NT2/D1 (cell line): ENCODE measurements around the gene DNAL1.
A peak's percentile ranks its signal among the peaks of the same experiment; 100 is the strongest.

Experiments used
- DNase-seq: peaks from one replicate; pipeline ENCODE4 v3.0.0-alpha.2; 2011; ENCODE audit warnings: low read depth, low spot score
- H3K27me3 ChIP-seq: 2 replicates; pipeline ENCODE4 v1.6.0; 2011; ENCODE audit warnings: mild to moderate bottlenecking; ENCODE audit not compliant: insufficient read length, insufficient read depth
- H3K36me3 ChIP-seq: 2 replicates; pipeline ENCODE4 v1.6.1; 2011; ENCODE audit warnings: mild to moderate bottlenecking, low read length, mixed read lengths; ENCODE audit not compliant: insufficient read depth, insufficient read length
- H3K4me1 ChIP-seq: 2 replicates; pipeline ENCODE4 v1.5.1; 2011; ENCODE audit not compliant: insufficient read depth, insufficient read length
- H3K4me3 ChIP-seq: 2 replicates; pipeline ENCODE4 v1.5.1; 2011; ENCODE audit warnings: low read depth; ENCODE audit not compliant: insufficient read length
- H3K9ac ChIP-seq: 2 replicates; pipeline ENCODE4 v1.6.0; 2011; ENCODE audit warnings: low read depth; ENCODE audit not compliant: insufficient read length
- H3K9me3 ChIP-seq: 2 replicates; pipeline ENCODE4 v1.5.1; 2011; ENCODE audit warnings: mild to moderate bottlenecking, low read length; ENCODE audit not compliant: insufficient read depth
- SUZ12 ChIP-seq: IDR thresholded peaks from 2 replicates; pipeline ENCODE4 v1.6.1; 2011; ENCODE audit not compliant: insufficient read length, insufficient read depth; ENCODE audit errors: extremely low read depth
- YY1 ChIP-seq: IDR thresholded peaks from 2 replicates; pipeline ENCODE4 v1.6.1; 2011; ENCODE audit not compliant: insufficient read length, insufficient read depth
- ZNF274 ChIP-seq: IDR thresholded peaks from 2 replicates; pipeline ENCODE4 v1.6.1; 2011; ENCODE audit warnings: mild to moderate bottlenecking, low read depth, low read length

Gene DNAL1

GRCh38 chr14:73742520-73743238, 97.9 kb downstream of the DNAL1 start:
- Histone ChIP-seq H3K4me1 (peaks cover 33% of the 10 kb centered on the region), H3K9me3 (no peaks in the 10 kb centered on the region), H3K36me3 (peaks cover 30% of the 10 kb centered on the region), H3K27me3 (no peaks in the 10 kb centered on the region), H3K4me3 (no peak overlapping the region), H3K9ac (peak overlapping the region; percentile 61)
- DNase-seq: no peak
- TF ChIP-seq ZNF274: no peak
- no peak for TF ChIP-seq YY1
- TF ChIP-seq SUZ12: no peak

DNA sequence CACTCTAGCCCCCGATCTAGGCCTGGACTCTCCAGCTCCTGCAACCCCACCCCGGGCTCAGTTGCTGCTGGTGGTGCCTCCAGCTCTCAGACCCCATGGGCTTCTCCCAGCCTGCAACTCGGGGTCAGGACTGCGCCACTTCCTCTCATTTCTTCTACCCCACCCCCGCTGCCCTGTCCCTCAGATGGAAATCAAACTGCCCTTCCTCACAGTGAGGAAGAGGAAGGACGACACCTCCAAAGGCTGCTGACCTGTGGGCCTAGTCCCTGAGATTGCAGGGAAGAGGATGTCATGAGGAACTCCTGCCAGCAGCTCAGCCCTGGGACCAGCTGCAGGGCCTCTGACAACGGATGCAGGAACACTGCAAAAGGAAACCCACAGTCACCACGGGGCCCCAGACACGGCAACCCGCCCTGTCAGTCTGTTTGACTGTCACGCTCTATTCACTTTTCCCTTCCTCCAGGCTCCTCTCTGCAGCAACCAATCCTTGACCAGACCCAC, 98.7 kb downstream of the DNAL1 start:
- Histone ChIP-seq H3K4me1 (peaks cover 34% of the 10 kb centered on the region), H3K9ac (no peak overlapping the region)

GRCh38 chr14:73744175-73744867, 99.5 kb downstream of the DNAL1 start:
- Histone ChIP-seq H3K9ac (no peak overlapping the region), H3K36me3 (peaks cover 18% of the 10 kb centered on the region), H3K4me3 (no peak overlapping the region), H3K27me3 (no peaks in the 10 kb centered on the region), H3K4me1 (peaks cover 34% of the 10 kb centered on the region), H3K9me3 (no peaks in the 10 kb centered on the region)
- TF ChIP-seq YY1: no peak
- TF ChIP-seq ZNF274: no peak
- TF ChIP-seq SUZ12: no peak
- DNase-seq: no peak

More for the DNA sequence above, 98.7 kb downstream of the DNAL1 start:
- Histone ChIP-seq H3K9me3 (no peaks in the 10 kb centered on the region), H3K4me3 (no peak overlapping the region), H3K27me3 (no peaks in the 10 kb centered on the region), H3K36me3 (peaks cover 27% of the 10 kb centered on the region)
- no peak for TF ChIP-seq YY1
- TF ChIP-seq ZNF274: no peak
- no peak for TF ChIP-seq SUZ12
- no peak for DNase-seq

GRCh38 chr14:73744874-73745529, 100.2 kb downstream of the DNAL1 start:
- DNase-seq: no peak
- Histone ChIP-seq H3K4me1 (peaks cover 34% of the 10 kb centered on the region), H3K9me3 (no peaks in the 10 kb centered on the region), H3K36me3 (peaks cover 12% of the 10 kb centered on the region), H3K4me3 (no peak overlapping the region), H3K27me3 (no peaks in the 10 kb centered on the region), H3K9ac (no peak overlapping the region)
- TF ChIP-seq YY1 (no peak), ZNF274 (no peak), SUZ12 (no peak)

GRCh38 chr14:73745571-73746519, 101.1 kb downstream of the DNAL1 start:
- Histone ChIP-seq H3K27me3 (no peaks in the 10 kb centered on the region), H3K9ac (peak overlapping the region; percentile 32), H3K36me3 (peaks cover 8% of the 10 kb centered on the region), H3K9me3 (no peaks in the 10 kb centered on the region), H3K4me3 (no peak overlapping the region), H3K4me1 (peaks cover 31% of the 10 kb centered on the region)
- TF ChIP-seq YY1 (no peak), ZNF274 (no peak), SUZ12 (no peak)
- DNase-seq: no peak

- Histone ChIP-seq H3K9ac (peak overlapping the region; percentile 32), H3K36me3 (peaks cover 8% of the 10 kb centered on the region), H3K27me3 (no peaks in the 10 kb centered on the region), H3K4me1 (peaks cover 31% of the 10 kb centered on the region), H3K4me3 (no peak overlapping the region), H3K9me3 (no peaks in the 10 kb centered on the region)
- no peak for DNase-seq
- TF ChIP-seq SUZ12 (no peak), YY1 (no peak), ZNF274 (no peak)
These were observed 102.0 kb downstream of the DNAL1 start for GRCh38 chr14:73746520-73747378.
